GM12872 (cell line): Measurements from ENCODE around the gene KCNC2.

Experiments
- CTCF ChIP-seq: IDR thresholded peaks from 3 replicates; pipeline ENCODE4 v1.5.1; 2011; ENCODE audit warnings: low read depth, mild to moderate bottlenecking, low read length, moderate library complexity; ENCODE audit not compliant: insufficient read depth

Gene KCNC2

GRCh38 chr12:75208856-75209811 lies 505 bp downstream of the KCNC2 start:
- TF ChIP-seq CTCF = no peak

GRCh38 chr12:75207338-75208083 lies 2.1 kb downstream of the KCNC2 start:
- no peak for TF ChIP-seq CTCF

- no peak for TF ChIP-seq CTCF
These were observed 4.1 kb downstream of the KCNC2 start for GRCh38 chr12:75205558-75205957.

GRCh38 chr12:75196865-75197264 lies 12.8 kb downstream of the KCNC2 start:
- no peak for TF ChIP-seq CTCF

GRCh38 chr12:75196408-75196807 lies 13.2 kb downstream of the KCNC2 start:
- TF ChIP-seq CTCF = no peak

- TF ChIP-seq CTCF = no peak
These were observed 15.4 kb downstream of the KCNC2 start for GRCh38 chr12:75194250-75194649.

- TF ChIP-seq CTCF = no peak
These were observed 17.4 kb downstream of the KCNC2 start for GRCh38 chr12:75192196-75192595.
